ENCODE measurements around the gene MAPK11. TPM values are rescaled to one million over a fixed set of nuclear protein-coding genes. Genes with fewer than 3 reads are reported as not detected.

MAPK11 gene
- total RNA-seq, 1 experiment from 2014 or later = 19.3 TPM

GRCh38 chr22:50255607-50256006 lies 14.6 kb downstream of the MAPK11 start:
- H4K20me1 ChIP-seq (ENCODE audit: insufficient read depth) = no peaks in the 10 kb centered on the region
- no peak overlapping the region for H2AFZ ChIP-seq (ENCODE audit: low read depth, low read length, poor library complexity, severe bottlenecking)
- CTCF ChIA-PET = no interaction called here
- RAD21 ChIA-PET (ENCODE audit: low non-redundant PET in 1 of 2, low total read pairs in 2 of 2, uncharacterized antibody in 2 of 2, unreplicated experiment in 2 of 2) = no interaction called here
- peaks cover 3 to 28% of the 10 kb centered on the region in 2 experiments; a peak in 3 of 4 replicates for H3K4me1 ChIP-seq (ENCODE audit: control insufficient read depth in 1 of 2, insufficient read depth in 2 of 2, low read length in 2 of 2)
- POLR2A ChIA-PET = no interaction called here
- ATAC-seq = no peak
- no peak overlapping the region for H3K9ac ChIP-seq (ENCODE audit: low read length)
- TF ChIP-seq FOSL1 (IDR thresholded peaks at IDR 0.05; ENCODE audit: low read depth) (no peak), CTCF (IDR thresholded peaks at IDR 0.05 in 2 of 3, conservative IDR thresholded peaks at IDR 0.05 in 1 of 3; ENCODE audit: borderline replicate concordance in 1 of 3, insufficient read depth in 1 of 3, low read depth in 2 of 3, low read length in 2 of 3) (no peak), CEBPB (IDR thresholded peaks at IDR 0.05; ENCODE audit: low read depth) (no peak), YY1 (IDR thresholded peaks at IDR 0.05; ENCODE audit: extremely low read depth, insufficient replicate concordance, low read depth, low read length) (no peak), MAX (IDR thresholded peaks at IDR 0.05) (no peak), POLR2A (IDR thresholded peaks at IDR 0.05; ENCODE audit: borderline replicate concordance, extremely low read depth, insufficient read depth, insufficient read length) (no peak), ZBTB33 (IDR thresholded peaks at IDR 0.05; ENCODE audit: extremely low read depth, insufficient replicate concordance, low read length) (no peak), EZH2phosphoT487 (IDR thresholded peaks at IDR 0.05; ENCODE audit: borderline replicate concordance) (no peak), REST (IDR thresholded peaks at IDR 0.05; ENCODE audit: low read depth) (no peak), ATF3 (IDR thresholded peaks at IDR 0.05) (no peak), SP1 (IDR thresholded peaks at IDR 0.05; ENCODE audit: low read depth) (no peak)
- peaks cover 25% of the 10 kb centered on the region for H3K79me2 ChIP-seq (ENCODE audit: insufficient read depth, low read length)
- H3K4me3 ChIP-seq (replicated peaks in 1 of 2; ENCODE audit: low read depth in 1 of 2, low read length in 2 of 2) = no peak overlapping the region
- BruUV-seq (replicated peaks) = no TSS peak
- no peaks in the 10 kb centered on the region for H3K9me2 ChIP-seq (ENCODE audit: insufficient read depth)
- no peak for DNase-seq (ENCODE audit: low read depth, low spot score)
- H3K27me3 ChIP-seq (ENCODE audit: insufficient read depth, low read length) = no peaks in the 10 kb centered on the region
- no peak overlapping the region for H3K4me2 ChIP-seq (ENCODE audit: low read length)
- H3K27ac ChIP-seq (ENCODE audit: low read depth, low read length) = no peak overlapping the region
- intact Hi-C loops (cut with micrococcal nuclease) = no loop called here
- peaks cover 0 to 11% of the 10 kb centered on the region in 2 experiments; a peak in 2 of 4 replicates for H3K36me3 ChIP-seq (ENCODE audit: control insufficient read depth in 1 of 2, insufficient read depth in 2 of 2, low read length in 2 of 2)
- H3K9me3 ChIP-seq (ENCODE audit: control insufficient read depth in 1 of 2, insufficient read depth in 1 of 2, low read depth in 1 of 2, low read length in 2 of 2) = no peaks in the 10 kb centered on the region
